Raji (cell line): ENCODE results near the gene AKAP6.

Experiments
- POLR2A ChIP-seq: IDR thresholded peaks from 2 replicates; pipeline ENCODE4 v1.6.1; 2011; ENCODE audit warnings: low read depth, low read length, control low read depth; ENCODE audit not compliant: insufficient read depth

Gene AKAP6

GRCh38 chr14:32597771-32598170, 268.7 kb downstream of the AKAP6 start:
- TF ChIP-seq POLR2A, result no peak

- no peak for TF ChIP-seq POLR2A
Observed at GRCh38 chr14:32601069-32601468, 272.0 kb downstream of the AKAP6 start.

GRCh38 chr14:32601906-32602305, 272.8 kb downstream of the AKAP6 start:
- TF ChIP-seq POLR2A, result no peak

- TF ChIP-seq POLR2A, result no peak
Observed at GRCh38 chr14:32602699-32603098, 273.6 kb downstream of the AKAP6 start.

GRCh38 chr14:32603992-32604565, 275.0 kb downstream of the AKAP6 start:
- no peak for TF ChIP-seq POLR2A

- no peak for TF ChIP-seq POLR2A
Observed at GRCh38 chr14:32606301-32606700, 277.2 kb downstream of the AKAP6 start.

- TF ChIP-seq POLR2A, result no peak
Observed at GRCh38 chr14:32607399-32607798, 278.3 kb downstream of the AKAP6 start.

- no peak for TF ChIP-seq POLR2A
Observed at GRCh38 chr14:32608857-32609256, 279.8 kb downstream of the AKAP6 start.

GRCh38 chr14:32609388-32609787, 280.3 kb downstream of the AKAP6 start:
- no peak for TF ChIP-seq POLR2A

- TF ChIP-seq POLR2A, result no peak
Observed at GRCh38 chr14:32611752-32612151, 282.7 kb downstream of the AKAP6 start.

GRCh38 chr14:32618991-32619390, 289.9 kb downstream of the AKAP6 start:
- no peak for TF ChIP-seq POLR2A

GRCh38 chr14:32620303-32620702, 291.2 kb downstream of the AKAP6 start:
- TF ChIP-seq POLR2A, result no peak

GRCh38 chr14:32620724-32621123, 291.6 kb downstream of the AKAP6 start:
- TF ChIP-seq POLR2A, result no peak

- TF ChIP-seq POLR2A, result no peak
Observed at GRCh38 chr14:32621585-32621984, 292.5 kb downstream of the AKAP6 start.

- no peak for TF ChIP-seq POLR2A
Observed at GRCh38 chr14:32622742-32623141, 293.6 kb downstream of the AKAP6 start.

GRCh38 chr14:32623300-32624093, 294.4 kb downstream of the AKAP6 start:
- TF ChIP-seq POLR2A, result no peak

- TF ChIP-seq POLR2A, result no peak
Observed at GRCh38 chr14:32625211-32625610, 296.1 kb downstream of the AKAP6 start.
